Hepatic stellate cell (primary cell): ENCODE results near the gene NMNAT2.

Experiments used
- DNase-seq: peaks from one replicate; pipeline ENCODE4 v3.0.0; 2011; ENCODE audit warnings: low spot score

NMNAT2 gene

GRCh38 chr1:183365093-183365492, 53.1 kb downstream of the NMNAT2 start:
- no peak for DNase-seq

- no peak for DNase-seq
These were observed 54.2 kb downstream of the NMNAT2 start for GRCh38 chr1:183363972-183364371.

GRCh38 chr1:183361081-183361480, 57.1 kb downstream of the NMNAT2 start:
- DNase-seq, result no peak

- no peak for DNase-seq
These were observed 57.7 kb downstream of the NMNAT2 start for GRCh38 chr1:183360473-183360872.

- no peak for DNase-seq
These were observed 61.5 kb downstream of the NMNAT2 start for GRCh38 chr1:183356534-183357182.

GRCh38 chr1:183355797-183356196, 62.4 kb downstream of the NMNAT2 start:
- no peak for DNase-seq

- DNase-seq, result no peak
These were observed 63.0 kb downstream of the NMNAT2 start for GRCh38 chr1:183355181-183355580.

- DNase-seq, result no peak
These were observed 64.6 kb downstream of the NMNAT2 start for GRCh38 chr1:183353597-183353996.

GRCh38 chr1:183349201-183349711, 68.9 kb downstream of the NMNAT2 start:
- DNase-seq, result peak; percentile 23

- DNase-seq, result no peak
These were observed 71.9 kb downstream of the NMNAT2 start for GRCh38 chr1:183346276-183346732.

- no peak for DNase-seq
These were observed 78.5 kb downstream of the NMNAT2 start for GRCh38 chr1:183339556-183340167.

GRCh38 chr1:183331091-183331742, 87.0 kb downstream of the NMNAT2 start:
- DNase-seq, result no peak

GRCh38 chr1:183330335-183330734, 87.8 kb downstream of the NMNAT2 start:
- no peak for DNase-seq

- no peak for DNase-seq
These were observed 89.8 kb downstream of the NMNAT2 start for GRCh38 chr1:183328371-183328770.

GRCh38 chr1:183327434-183328290, 90.5 kb downstream of the NMNAT2 start:
- DNase-seq, result peak; percentile 53

GRCh38 chr1:183323849-183324683, 94.1 kb downstream of the NMNAT2 start:
- no peak for DNase-seq

- no peak for DNase-seq
These were observed 98.6 kb downstream of the NMNAT2 start for GRCh38 chr1:183319606-183320005.

GRCh38 chr1:183319051-183319450, 99.1 kb downstream of the NMNAT2 start:
- no peak for DNase-seq

GRCh38 chr1:183318433-183318832, 99.7 kb downstream of the NMNAT2 start:
- peak; percentile 81 for DNase-seq

GRCh38 chr1:183315991-183316758, 102.0 kb downstream of the NMNAT2 start:
- DNase-seq, result peak; percentile 17
